SJSA1 (cell line): ENCODE measurements around the gene ADCYAP1R1. TPM values are rescaled to one million over a fixed set of nuclear protein-coding genes. Genes with fewer than 3 reads are reported as not detected.

ENCODE experiments used
- DNase-seq, 2 experiments: peaks; one replicate each; pipeline ENCODE4 v3.0.0-alpha.2; 2015 to 2020; ENCODE audit warnings: low spot score in 2 of 2, low read depth in 1 of 2
- H3K27ac ChIP-seq: fragments of 250-450 bp; sonication (Bioruptor Pico); 2 replicates; pipeline ENCODE4 v1.5.1; 2020; ENCODE audit warnings: mild to moderate bottlenecking, moderate library complexity
- H3K27me3 ChIP-seq: fragments of 250-450 bp; sonication (Bioruptor Pico); replicated peaks from 2 replicates; pipeline ENCODE4 v1.5.1; 2020; ENCODE audit warnings: mild to moderate bottlenecking, moderate library complexity
- H3K36me3 ChIP-seq: fragments of 250-450 bp; sonication (Bioruptor Pico); 2 replicates; pipeline ENCODE4 v1.5.1; 2020; ENCODE audit warnings: mild to moderate bottlenecking
- H3K4me1 ChIP-seq: fragments of 250-450 bp; sonication (Bioruptor Pico); replicated peaks from 2 replicates; pipeline ENCODE4 v1.6.1; 2021; ENCODE audit warnings: mild to moderate bottlenecking
- H3K4me3 ChIP-seq: fragments of 250-450 bp; sonication (Bioruptor Pico); 2 replicates; pipeline ENCODE4 v1.5.1; 2020; ENCODE audit warnings: mild to moderate bottlenecking
- H3K9me3 ChIP-seq: fragments of 250-450 bp; sonication (Bioruptor Pico); replicated peaks from 2 replicates; pipeline ENCODE4 v1.5.1; 2020; ENCODE audit warnings: mild to moderate bottlenecking
- total RNA-seq: library from RNA; depleted of rRNA; stranded (reverse); fragments of >200 nt; shearing (Covaris generic); gene quantifications from 2 replicates; pipeline ENCODE4 v1.2.3, GENCODE V29; 2014

ADCYAP1R1 gene
- total RNA-seq, 1 experiment from 2014 or later = not detected

DNA sequence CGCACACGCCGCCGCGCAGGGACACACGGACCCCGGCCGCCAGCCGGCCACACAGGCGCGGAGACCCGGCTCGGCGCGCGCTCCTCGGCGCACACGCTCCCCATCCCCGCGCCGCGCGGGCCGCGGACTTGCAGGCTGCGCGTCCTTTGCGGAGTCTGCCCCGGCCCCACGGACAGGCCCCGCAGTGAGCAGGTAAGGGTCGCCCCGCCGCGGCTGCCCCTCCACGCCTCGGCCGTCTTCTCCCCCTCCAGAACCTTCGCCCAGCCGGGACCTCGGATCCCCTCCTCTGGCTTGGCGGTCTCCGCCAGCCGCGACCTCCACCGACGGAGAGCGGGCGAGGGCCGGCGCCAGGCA lies 356 bp downstream of the ADCYAP1R1 start:
- no peak overlapping the region for H3K4me3 ChIP-seq
- H3K27ac ChIP-seq = no peak overlapping the region
- H3K27me3 ChIP-seq = peaks cover 40% of the 10 kb centered on the region
- H3K36me3 ChIP-seq = no peaks in the 10 kb centered on the region
- no peak for DNase-seq
- H3K4me1 ChIP-seq = no peaks in the 10 kb centered on the region
- no peaks in the 10 kb centered on the region for H3K9me3 ChIP-seq

DNA sequence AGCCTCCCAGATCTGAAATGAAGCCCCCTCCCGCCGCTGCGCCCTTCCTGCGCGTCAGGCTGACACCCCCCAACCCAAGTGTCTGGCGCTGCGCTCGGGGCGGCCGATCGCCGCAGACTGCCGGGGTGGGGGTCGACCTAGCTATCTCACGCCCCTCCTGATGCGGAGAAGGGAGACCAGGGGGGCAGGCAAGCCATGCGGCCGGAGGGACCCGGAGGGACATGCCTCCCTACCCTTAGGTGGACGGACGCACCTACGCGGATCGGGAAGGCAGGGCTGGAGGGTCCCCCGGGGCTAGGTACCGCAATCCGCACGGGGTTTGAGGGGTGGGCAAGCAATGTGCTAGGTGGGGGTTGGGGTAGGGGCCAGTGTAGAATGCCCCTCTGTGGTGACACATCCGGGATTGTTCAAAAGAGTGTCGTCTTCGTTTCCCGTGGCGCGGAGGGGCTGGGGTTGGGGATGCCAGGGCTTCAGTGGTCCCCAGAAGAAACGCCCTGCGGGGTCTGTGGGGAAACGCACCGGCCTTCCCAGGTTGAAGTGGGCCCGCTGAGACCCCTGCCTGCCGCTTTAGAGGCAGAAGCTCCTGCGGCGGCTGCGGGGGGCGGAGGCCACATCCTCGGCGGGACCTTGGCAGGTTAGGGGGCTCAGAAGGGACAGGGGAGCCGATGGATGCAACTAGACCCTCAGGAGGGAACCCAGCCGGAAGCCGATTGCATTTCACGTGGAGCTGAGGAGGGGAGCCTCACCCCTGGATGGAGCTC lies 913 bp downstream of the ADCYAP1R1 start:
- H3K4me3 ChIP-seq = no peak overlapping the region
- no peaks in the 10 kb centered on the region for H3K9me3 ChIP-seq
- H3K27ac ChIP-seq = no peak overlapping the region
- H3K27me3 ChIP-seq = peaks cover 40% of the 10 kb centered on the region
- H3K36me3 ChIP-seq = no peaks in the 10 kb centered on the region
- no peak for DNase-seq
- no peaks in the 10 kb centered on the region for H3K4me1 ChIP-seq

DNA sequence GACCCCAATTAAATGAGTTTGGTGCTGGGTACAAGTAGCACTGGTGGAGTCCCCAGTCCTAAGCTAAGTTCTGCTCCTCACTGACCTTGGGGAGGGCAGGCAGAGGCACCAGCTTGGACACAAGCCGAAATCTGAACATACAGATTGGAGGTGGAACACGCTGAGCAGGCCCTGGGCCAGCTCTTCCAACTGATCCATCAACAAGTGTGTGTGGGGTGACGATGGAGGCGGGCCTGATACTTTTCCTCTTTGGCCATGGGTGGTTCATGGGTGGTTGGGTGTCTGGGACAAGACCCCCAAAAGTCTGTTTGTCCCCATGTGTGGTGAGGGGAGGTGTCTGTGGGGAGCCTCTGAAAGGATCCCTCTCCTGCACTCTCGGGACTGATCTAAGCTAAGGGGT lies 1.9 kb downstream of the ADCYAP1R1 start:
- Histone ChIP-seq H3K27ac (no peak overlapping the region), H3K9me3 (no peaks in the 10 kb centered on the region), H3K4me3 (no peak overlapping the region), H3K4me1 (no peaks in the 10 kb centered on the region), H3K36me3 (no peaks in the 10 kb centered on the region), H3K27me3 (peaks cover 40% of the 10 kb centered on the region)
- DNase-seq = no peak

DNA sequence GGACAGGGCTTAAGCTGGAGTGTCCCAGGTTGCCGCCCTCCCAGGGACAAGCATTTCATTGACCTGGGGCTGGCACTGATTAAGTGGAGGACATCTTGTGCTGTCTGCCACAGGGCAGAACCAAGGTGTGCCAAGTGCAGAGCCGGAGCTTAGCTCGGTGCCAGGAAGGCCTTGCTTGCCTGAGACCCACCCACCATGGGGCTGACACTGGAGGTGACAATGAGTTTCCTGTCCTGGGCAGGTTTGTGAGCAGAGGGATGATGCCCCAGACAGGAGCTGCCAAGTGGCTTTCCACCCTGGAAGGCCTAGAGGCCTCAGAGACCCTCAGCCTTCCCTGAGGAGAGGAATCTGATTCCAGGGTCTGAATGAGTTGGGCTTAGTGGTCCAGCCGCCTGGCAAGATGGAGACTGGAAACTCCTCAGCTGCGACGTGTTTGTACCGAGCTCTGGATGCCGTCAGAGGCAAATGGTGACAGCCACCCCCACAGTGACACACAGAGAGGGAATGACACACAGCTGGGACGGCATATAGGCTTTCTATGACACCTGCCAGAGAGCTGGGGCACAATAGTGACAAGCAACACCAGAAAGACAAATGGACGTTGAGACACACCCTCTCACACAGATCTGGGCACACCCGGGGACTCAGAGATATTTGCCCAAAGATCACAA lies 2.6 kb downstream of the ADCYAP1R1 start:
- Histone ChIP-seq H3K4me3 (no peak overlapping the region), H3K9me3 (no peaks in the 10 kb centered on the region), H3K27me3 (peaks cover 40% of the 10 kb centered on the region)

DNA sequence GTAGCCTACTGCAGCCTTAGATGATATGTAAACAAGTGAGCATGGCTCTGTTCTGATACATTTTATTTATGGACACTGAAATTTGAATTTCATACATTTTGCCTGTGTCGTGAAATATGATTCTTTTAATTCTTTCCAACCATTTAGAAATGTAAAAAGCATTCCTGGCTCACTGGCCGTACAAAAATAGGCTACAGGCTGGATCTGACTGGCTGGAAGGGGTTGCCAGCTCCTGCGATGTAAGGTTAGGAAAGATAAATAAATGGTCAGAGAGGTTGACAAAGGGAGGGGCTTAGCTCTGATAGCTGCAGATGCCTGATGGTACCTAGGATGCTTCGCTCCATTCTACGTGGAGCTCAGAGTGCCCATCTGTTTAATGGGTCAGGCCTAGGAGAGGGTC lies 3.4 kb downstream of the ADCYAP1R1 start:
- peaks cover 40% of the 10 kb centered on the region for H3K27me3 ChIP-seq

More for the DNA sequence above, 2.6 kb downstream of the ADCYAP1R1 start:
- no peaks in the 10 kb centered on the region for H3K36me3 ChIP-seq
- DNase-seq = no peak
- H3K4me1 ChIP-seq = no peaks in the 10 kb centered on the region
- H3K27ac ChIP-seq = no peak overlapping the region

DNA sequence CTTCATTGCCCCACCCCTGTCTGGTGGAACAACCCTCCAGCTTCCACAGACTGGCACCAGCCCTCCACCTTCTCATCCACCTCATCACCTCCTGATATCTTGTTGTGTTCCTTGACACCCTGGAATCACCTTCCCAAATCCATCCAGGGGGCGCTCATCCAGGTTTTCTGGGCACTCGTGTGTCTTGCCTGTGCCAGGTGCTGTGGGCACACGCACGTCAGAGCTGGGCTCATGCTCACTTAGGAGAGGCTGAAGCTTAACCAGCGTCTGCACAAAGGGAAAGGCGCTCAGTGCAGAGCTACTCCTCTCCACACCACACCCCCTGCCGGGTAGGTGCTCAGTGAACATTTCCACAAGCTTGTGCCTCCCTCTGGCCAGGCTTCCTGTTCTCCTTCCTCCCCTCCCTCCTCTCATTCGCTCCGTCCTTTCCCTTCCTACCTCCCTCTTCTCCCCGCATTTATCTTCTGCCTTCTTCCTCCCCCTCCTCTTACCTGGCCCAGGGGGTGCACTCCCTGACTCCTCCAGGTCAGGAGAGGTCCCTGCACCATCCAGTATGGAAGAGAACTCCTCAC lies 4.8 kb downstream of the ADCYAP1R1 start:
- H3K4me1 ChIP-seq = no peaks in the 10 kb centered on the region
- no peaks in the 10 kb centered on the region for H3K36me3 ChIP-seq
- no peak for DNase-seq
- H3K9me3 ChIP-seq = no peaks in the 10 kb centered on the region
- no peak overlapping the region for H3K27ac ChIP-seq
- peaks cover 26% of the 10 kb centered on the region for H3K27me3 ChIP-seq
- H3K4me3 ChIP-seq = no peak overlapping the region

More for the DNA sequence above, 3.4 kb downstream of the ADCYAP1R1 start:
- H3K27ac ChIP-seq = no peak overlapping the region
- H3K4me3 ChIP-seq = no peak overlapping the region
- DNase-seq = no peak
- H3K36me3 ChIP-seq = no peaks in the 10 kb centered on the region
- no peaks in the 10 kb centered on the region for H3K4me1 ChIP-seq
- H3K9me3 ChIP-seq = no peaks in the 10 kb centered on the region

DNA sequence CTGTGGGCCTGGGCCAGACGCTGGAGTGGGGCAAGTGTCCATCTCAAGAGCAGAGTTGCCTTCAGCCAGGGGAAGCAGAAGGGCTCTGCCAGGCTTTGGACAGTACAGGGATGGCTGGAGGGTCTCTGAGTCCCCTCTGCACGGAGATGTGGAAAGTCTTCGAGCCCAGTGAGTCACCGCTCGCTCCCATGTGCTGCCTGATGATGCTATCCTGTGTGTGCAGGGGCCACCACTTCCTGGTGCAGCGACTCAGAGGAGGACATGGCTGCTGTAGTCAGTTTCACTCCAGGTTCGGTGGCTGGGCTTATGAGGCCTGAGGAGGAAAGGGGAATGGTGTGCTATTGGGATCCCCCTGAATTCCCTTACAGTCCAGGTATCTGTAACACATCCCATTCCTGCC lies 6.0 kb downstream of the ADCYAP1R1 start:
- H3K9me3 ChIP-seq = no peaks in the 10 kb centered on the region
- no peaks in the 10 kb centered on the region for H3K36me3 ChIP-seq
- no peak overlapping the region for H3K4me3 ChIP-seq
- no peak for DNase-seq
- H3K4me1 ChIP-seq = no peaks in the 10 kb centered on the region
- peaks cover 18% of the 10 kb centered on the region for H3K27me3 ChIP-seq
- no peak overlapping the region for H3K27ac ChIP-seq

DNA sequence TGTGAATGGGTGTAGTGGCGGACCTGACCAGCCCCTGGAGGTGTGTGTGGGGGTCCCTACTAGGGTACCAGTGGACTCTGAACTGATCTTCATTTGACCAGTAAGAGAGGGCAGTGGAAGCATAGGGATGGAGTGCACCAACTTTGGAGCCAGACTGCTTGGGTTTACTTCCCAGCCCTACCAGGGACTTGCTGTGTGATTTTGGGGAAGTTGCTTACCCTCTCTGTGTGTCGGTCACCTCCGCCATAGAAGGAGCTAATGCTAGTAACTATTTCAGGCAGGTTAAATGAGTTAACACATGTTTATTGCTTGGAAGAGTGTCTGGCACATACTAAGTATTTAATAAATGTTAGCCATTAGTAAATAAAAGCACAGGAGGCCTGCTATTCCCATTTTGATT lies 6.6 kb downstream of the ADCYAP1R1 start:
- DNase-seq = no peak
- no peaks in the 10 kb centered on the region for H3K36me3 ChIP-seq
- H3K27me3 ChIP-seq = peaks cover 12% of the 10 kb centered on the region
- H3K27ac ChIP-seq = no peak overlapping the region
- no peak overlapping the region for H3K4me3 ChIP-seq
- H3K4me1 ChIP-seq = no peaks in the 10 kb centered on the region
- H3K9me3 ChIP-seq = no peaks in the 10 kb centered on the region

DNA sequence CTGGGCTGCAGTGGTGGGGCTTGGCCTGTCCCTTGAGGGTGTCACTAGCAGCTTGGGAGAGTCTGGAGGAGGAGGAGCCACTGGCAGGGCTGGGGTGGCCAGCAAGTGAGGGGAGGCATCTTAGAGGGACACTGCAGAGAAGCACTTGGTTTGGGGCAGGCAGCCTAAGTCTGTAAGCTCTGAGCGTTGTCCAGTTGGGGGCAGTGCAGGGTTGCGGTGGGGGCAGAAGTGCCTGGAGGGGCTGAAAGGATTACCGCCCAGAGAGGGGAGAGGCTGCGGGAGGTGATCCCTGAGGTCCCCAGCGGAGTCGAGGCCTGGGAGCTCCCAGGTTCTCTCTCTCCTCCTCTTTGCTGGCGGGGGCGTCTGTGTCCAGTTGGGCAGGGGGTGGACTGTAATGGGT lies 7.4 kb downstream of the ADCYAP1R1 start:
- H3K4me3 ChIP-seq = no peak overlapping the region
- no peak for DNase-seq
- no peaks in the 10 kb centered on the region for H3K36me3 ChIP-seq
- H3K27me3 ChIP-seq = peaks cover 7% of the 10 kb centered on the region
- no peaks in the 10 kb centered on the region for H3K4me1 ChIP-seq
- no peaks in the 10 kb centered on the region for H3K9me3 ChIP-seq
- H3K27ac ChIP-seq = no peak overlapping the region

DNA sequence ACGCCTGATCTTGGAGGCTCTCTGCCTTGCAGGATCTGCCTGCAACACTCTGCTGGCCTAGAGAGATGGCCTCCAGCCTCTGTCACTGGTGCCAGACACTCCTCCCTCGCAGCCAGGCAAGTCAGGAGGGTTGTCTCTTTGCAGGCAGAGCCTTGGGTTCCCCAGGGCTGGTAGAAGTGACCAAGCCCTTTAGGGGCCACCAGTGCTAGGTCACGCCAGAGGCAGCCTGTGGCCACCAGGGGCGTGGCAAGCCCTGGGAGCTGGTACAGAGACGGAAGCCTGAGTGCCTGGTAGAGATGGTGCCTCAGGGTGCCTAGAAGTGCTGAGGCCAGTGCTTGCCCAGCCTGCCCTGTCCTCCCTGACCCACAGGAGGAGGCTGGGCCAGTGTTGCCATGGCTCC lies 9.1 kb downstream of the ADCYAP1R1 start:
- no peak overlapping the region for H3K4me3 ChIP-seq
- H3K27me3 ChIP-seq = no peaks in the 10 kb centered on the region
- DNase-seq = no peak
- no peaks in the 10 kb centered on the region for H3K4me1 ChIP-seq
- H3K36me3 ChIP-seq = no peaks in the 10 kb centered on the region
- H3K27ac ChIP-seq = no peak overlapping the region
- no peaks in the 10 kb centered on the region for H3K9me3 ChIP-seq

DNA sequence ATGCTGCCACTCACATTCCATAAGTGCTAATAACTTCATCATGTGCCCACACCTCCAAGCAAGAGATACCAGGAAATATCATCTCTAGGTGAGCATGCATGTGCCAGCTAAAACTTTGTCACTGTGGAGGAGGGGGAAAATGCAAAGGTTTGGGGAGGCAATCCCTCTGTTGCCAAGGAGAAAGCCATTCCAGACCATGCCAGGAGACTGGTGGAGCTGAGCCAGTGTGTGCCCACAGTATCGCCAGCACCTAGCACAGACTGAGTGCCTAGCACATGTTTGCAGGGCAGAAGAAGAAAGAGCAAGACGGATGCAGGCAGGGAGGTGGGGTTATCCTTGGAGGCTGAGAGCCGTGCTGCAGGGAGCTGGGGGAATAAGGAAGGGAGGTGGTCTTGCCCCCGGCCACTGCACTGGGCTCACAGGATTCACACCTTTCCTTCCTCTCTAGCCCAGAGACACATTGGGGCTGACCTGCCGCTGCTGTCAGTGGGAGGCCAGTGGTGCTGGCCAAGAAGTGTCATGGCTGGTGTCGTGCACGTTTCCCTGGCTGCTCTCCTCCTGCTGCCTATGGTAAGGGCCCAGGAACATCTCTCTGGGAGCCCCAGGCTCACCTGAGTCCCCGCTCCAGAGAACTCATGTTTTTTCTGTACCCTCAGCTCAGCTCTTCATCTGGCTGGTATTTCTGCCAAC lies 10.8 kb downstream of the ADCYAP1R1 start:
- no peak overlapping the region for H3K4me3 ChIP-seq
- H3K27me3 ChIP-seq = no peaks in the 10 kb centered on the region
- no peaks in the 10 kb centered on the region for H3K36me3 ChIP-seq
- H3K9me3 ChIP-seq = no peaks in the 10 kb centered on the region
- no peak overlapping the region for H3K27ac ChIP-seq
- no peaks in the 10 kb centered on the region for H3K4me1 ChIP-seq
- no peak for DNase-seq

DNA sequence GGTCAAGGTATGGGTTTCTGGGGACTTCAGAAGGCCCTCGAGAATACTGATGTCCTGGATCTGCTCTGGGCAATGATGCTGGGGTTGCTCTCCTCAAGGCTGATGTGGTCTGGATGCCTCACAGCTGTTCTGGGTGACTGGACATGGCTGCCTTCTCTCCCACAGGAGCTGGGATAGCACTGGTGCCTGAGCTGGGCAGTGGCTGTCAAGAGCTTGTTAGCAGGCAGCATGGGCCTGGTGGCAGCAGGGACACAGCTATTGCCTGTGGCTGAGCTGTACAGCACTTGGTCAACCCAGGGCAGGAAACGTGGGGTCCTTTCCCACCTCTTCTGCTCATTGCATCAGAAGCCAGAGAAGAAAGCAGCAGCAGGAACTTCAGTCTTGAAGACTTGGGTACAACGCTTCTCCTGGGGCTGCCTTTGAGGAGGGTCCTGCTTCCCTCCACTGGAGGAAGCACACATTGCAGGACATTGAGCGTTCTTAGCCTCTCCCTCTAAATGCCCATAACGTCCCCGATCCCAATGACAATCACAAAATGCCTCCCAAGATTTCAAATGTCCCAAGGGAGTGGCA lies 13.0 kb downstream of the ADCYAP1R1 start:
- Histone ChIP-seq H3K27ac (no peak overlapping the region), H3K36me3 (no peaks in the 10 kb centered on the region), H3K27me3 (no peaks in the 10 kb centered on the region), H3K4me1 (no peaks in the 10 kb centered on the region), H3K9me3 (no peaks in the 10 kb centered on the region), H3K4me3 (no peak overlapping the region)
- no peak for DNase-seq

DNA sequence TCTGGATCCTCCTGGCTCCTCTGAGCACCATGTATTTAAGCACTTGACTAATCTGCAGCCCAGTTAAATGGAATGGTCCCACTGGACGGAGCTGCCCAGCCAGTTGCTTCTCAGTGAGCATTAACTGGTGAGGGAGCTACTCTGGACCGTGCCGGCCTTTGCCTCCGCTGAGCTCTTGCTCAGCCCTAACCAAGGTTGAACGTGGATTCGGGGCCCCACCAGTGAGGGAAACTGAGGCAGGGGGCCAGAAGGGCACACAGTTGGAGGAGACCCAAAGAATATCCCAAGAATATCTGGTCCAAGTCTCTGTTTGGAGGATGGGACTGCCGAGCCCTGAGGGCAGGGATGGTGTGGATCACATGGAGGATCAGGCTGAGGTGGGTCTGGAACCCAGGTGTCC lies 13.7 kb downstream of the ADCYAP1R1 start:
- Histone ChIP-seq H3K27me3 (no peaks in the 10 kb centered on the region), H3K36me3 (no peaks in the 10 kb centered on the region), H3K27ac (no peak overlapping the region), H3K9me3 (no peaks in the 10 kb centered on the region), H3K4me1 (no peaks in the 10 kb centered on the region), H3K4me3 (no peak overlapping the region)
- no peak for DNase-seq
